Measurements from ENCODE around the gene GABRA1. TPM values are rescaled to one million over a fixed set of nuclear protein-coding genes. Genes with fewer than 3 reads are reported as not detected.

GABRA1 gene
- not detected for total RNA-seq

DNA sequence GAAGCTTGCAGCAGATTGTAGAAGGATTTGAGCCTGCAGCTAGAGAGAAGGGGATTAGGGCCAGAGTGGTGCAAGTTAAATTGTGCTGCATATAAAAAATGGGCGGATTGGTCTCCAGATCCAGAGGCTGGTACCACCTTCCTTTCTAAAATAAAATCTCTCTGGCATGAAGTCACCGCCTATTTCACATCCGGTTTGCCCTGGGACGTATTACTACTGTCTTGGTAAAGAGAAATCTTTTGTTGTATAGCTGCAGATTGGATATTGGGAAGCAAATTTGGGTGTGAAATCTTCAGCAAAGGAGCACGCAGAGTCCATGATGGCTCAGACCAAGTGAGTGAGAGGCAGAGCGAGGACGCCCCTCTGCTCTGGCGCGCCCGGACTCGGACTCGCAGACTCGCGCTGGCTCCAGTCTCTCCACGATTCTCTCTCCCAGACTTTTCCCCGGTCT is at the start of gene GABRA1:
TSS of gene GABRA1 (plus strand) at position 180 of the 451 bp plus-strand sequence. CDS start 2,691 bp downstream, outside the sequence.

Other genes with a start within 250 kb of the GABRA1 start
- not detected for gene GABRA6, start 162.4 kb upstream of the GABRA1 start, total RNA-seq
- under 1 TPM in 1 of 2 experiments, not detected in 1; 0.65 TPM for gene GABRG2, start 219.7 kb downstream of the GABRA1 start, total RNA-seq

All from activated naive CD4-positive, alpha-beta T cell treated with anti-CD3 and anti-CD28 coated beads, Interleukin-2, amount 10 ng/mL, durations not matched to agents 5 hours and 36 hours (primary cell).